Activated CD4-positive, CD25-positive, alpha-beta regulatory T cell (primary cell): ENCODE data around the gene ABHD10.
"Not testable (repeated sequence)": the region's sequence is repeated elsewhere in the genome, so short reads cannot be mapped to it uniquely, and the experiment has no call there.

Source experiments
- DNase-seq, 4 experiments: peaks; one replicate each; lab custom pipeline; 2025; lab: John Stamatoyannopoulos, UW

Gene ABHD10

DNA sequence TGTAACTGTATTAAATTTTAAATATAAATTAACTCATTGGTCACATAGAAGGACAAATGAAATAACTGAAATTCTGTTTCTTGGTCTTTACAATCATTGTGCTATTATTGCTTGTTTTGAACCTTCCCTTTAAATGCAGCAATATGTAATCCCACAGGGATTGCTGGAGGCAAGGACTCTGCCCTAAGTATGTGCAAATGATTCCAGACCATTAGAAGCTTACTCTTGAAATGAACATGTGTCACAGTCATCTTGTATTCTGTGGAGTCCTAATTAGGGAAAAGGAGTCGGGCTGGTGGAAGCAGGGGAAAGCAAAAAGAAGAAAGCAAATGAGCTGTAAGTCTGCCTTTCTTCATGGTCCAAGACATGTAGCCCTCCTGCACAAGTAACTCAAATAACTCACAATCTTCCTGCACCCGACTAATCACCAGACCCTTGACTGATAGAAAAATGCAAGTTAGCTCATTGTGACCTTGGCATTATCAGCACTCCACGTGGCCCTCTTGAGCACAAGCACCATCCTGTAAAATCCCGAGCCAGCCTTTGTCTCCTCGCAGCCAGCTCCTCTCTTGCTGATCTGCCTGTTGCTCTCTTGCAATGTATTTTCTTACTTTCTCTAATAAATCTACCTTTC lies 53.4 kb downstream of the ABHD10 start:
- DNase-seq = no peak

GRCh38 chr3:112034436-112034835 lies 55.6 kb downstream of the ABHD10 start, which contains the start of gene TMPRSS7:
TMPRSS7 (plus strand) TSS chr3:112034736; CDS start chr3:112034846, 110 bp downstream.
- no peak for DNase-seq

- DNase-seq = no peak
Observed at GRCh38 chr3:112035241-112035640, 56.4 kb downstream of the ABHD10 start.

DNA sequence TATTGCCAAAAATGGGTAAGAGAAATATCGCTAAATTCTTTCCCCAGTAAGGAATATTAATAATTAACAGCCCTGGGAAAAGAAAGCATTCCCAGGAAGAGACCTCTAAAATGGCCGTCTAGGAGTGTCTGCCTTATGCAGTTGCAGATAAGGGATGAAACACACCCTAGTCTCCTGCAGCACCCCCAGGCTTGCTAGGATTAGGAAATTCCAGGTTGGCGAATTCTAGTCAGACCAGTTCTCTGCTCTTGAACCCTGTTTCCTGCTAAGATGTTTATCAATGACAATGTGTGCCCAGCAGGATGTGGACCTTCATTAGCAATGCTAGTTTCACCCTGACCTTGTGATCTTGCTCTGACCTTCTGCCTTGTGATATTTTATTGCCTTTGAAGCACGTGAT lies 58.4 kb downstream of the ABHD10 start:
- not testable (repeated sequence) for DNase-seq

DNA sequence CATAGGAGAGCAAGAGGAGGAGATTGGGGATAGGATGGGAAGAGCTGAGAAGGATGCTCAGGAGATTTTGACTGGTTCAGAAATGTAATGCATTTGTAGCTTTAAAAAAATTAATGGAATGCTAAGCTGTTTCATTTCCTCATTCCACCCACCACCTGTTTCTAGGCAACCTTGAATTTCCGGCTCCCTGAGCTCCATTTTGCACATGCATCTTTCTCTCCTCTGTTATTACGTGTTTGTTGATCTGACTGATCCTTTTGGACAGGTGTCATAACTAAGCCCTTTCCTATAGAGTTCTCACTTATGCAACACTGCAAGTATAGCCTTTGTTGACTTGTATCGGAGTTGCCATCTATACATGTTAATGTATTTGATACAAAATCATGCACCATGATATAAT lies 60.0 kb downstream of the ABHD10 start:
- DNase-seq = no peak

GRCh38 chr3:112041321-112041720 lies 62.5 kb downstream of the ABHD10 start:
- DNase-seq = no peak

DNA sequence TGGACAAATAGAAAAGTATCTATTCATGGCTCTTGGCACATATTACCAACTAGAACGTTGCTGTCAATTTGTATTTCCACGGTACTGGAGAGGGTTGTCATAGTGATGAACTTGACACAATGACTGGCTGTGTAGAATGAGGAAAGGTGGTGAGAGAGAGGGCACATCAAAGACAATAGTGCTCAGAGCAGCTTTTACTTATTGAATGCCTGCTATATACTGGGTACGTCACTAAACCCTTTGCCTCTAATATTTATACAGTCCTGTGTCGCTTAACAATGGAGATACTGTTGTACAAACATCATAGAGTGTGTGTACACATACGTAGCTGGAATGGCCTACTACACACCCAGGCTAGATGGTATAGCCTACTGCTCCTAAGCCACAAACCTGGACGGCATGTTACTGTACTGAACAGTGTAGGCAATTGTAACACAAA lies 64.0 kb downstream of the ABHD10 start:
- DNase-seq = no peak
